Measurements from ENCODE around the gene CNTF.
A peak's percentile ranks its signal among the peaks of the same experiment; 100 is the strongest.

Gene CNTF

GRCh38 chr11:58645854-58646253, 23.4 kb downstream of the CNTF start:
- no peak for DNase-seq

- no peak for DNase-seq
Observed at GRCh38 chr11:58647141-58647699, 24.8 kb downstream of the CNTF start.

DNA sequence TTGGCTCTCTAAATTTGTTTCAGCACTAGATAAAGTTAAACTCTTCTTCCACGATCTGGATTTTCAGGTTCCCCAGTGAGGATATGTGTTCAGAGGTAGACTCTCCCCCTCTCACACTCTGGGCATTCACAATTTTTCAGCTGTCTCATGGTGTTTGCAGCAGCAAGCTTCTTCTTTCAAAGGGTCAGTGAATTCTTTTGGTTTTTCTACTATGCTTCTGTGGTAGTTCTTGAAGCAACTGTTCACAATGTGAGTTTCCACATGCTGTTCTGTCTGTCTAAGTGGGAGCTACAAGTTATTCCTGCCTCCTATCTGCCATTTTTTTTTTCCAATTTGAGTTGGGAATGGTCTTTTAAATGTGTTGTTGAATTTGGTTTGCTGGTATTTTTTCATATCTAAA, 25.4 kb downstream of the CNTF start:
- DNase-seq, result no peak

DNA sequence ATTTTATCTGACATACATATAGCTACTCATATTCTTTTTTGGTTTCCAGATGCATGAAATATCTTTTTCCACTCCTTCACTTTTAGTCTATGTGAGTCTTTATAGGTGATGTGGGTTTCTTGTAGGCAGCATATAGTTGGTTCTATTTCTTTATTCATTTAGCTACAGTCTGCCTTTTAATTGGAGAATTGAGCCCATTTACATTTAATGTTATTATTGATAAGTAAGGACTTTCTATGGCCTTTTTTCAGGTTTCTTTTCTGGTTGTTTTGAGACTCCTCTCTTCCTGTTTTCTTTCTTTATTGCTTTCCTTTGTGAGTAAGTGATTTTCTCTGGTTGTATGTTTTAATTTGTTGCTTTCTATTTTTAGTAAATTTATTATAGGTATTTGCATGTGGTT, 27.2 kb downstream of the CNTF start:
- DNase-seq, result no peak

DNA sequence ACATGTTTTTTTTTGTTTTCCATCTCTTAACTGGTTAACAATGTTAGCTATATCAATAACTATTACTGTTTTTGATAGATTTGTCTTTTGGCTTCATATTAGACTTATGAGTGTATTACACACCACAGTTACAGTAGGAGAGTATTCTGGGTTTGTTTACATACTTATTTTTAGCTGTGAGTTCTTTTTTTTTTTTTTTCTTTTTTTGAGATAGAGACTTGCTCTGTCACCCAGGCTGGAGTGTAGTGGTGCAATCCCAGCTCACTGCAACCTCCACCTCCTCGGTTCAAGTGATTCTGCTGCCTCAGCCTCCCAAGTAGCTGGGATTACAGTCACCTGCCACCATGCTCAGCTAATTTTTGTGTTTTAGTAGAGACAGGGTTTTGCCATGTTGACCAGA, 28.0 kb downstream of the CNTF start:
- DNase-seq, result no peak

- DNase-seq, result no peak
Observed at GRCh38 chr11:58652726-58653280, 30.3 kb downstream of the CNTF start.

DNA sequence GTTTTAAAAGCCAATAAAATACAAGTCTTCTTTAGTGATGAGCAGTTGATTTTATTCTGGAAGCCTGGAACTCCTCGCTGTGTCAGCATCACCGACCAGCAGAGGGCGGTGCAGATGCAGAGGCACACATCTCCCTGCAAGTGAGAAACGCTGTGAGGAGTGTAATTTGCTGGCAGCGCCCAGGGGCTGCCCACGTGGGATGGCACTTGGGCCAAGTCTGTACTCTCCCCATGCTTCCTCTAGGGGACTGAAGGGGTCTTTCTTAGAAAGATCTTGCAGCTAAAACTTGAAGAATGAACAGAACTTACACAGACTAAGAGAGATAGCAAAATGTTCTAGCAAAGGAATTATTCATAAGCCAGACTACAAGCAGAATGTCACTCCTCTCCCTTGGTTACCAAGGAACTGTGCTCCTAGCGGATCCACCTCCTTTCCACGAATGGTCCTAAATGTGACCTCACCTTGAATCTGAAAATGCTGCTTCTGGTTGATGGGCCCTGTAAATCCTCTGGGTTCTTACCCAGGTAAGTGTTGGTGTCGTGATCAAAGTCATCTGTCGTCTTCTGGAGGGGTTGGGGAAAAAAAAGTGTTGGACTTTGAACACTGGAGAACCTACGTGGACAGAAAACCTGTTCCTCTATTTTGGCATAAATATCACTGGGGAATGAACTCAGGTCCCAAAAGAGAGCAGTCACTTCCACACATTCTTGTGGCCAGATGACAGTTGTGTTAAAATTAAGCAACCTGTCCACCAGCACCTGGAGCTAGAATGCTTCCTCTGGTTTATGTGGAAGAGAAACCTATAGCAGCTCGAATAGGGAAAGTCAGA, 31.8 kb downstream of the CNTF start:
- peak; percentile 26 to 75 for DNase-seq

- DNase-seq, result no peak
Observed at GRCh38 chr11:58654908-58655296, 32.4 kb downstream of the CNTF start.

GRCh38 chr11:58656348-58656747, 33.9 kb downstream of the CNTF start:
- no peak for DNase-seq

DNA sequence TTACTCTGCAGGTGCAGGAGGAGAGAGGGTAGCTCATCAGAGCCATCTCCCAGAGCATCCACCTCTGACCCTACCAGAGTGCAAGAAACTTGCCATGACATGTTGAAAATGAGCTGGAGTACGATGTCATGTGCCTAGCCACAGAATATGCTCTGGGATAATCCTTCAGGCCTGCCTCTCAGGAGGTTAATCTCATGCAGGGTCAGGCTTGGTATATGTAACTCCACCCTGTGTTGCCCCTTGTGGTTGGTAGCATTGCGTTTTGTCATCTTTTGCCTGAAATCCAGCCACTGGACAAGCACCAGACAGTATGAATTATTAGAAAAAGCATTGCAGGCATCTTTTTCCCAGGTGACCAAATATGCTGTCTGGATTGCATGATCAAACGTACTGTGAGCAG, 36.2 kb downstream of the CNTF start:
- no peak for DNase-seq

DNA sequence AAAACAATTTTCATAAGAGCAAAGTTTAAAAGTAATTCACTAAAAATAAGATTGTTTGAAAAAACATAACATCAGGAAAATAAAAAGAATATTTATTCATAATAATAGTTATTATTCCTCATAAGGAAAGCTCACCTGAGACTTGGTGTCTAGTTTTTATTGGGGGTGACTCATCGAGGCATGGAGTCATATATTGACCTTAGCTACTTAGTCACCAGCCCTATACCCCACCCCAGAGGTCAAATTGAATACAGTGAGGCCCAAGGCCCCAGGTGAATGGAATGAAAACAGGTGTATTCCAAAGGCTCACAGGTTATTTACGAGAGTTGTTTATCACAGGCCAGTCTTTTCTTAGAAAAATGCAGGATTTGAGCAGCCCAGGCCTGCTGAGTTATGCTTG, 36.9 kb downstream of the CNTF start:
- DNase-seq, result no peak

- no peak for DNase-seq
Observed at GRCh38 chr11:58659910-58660570, 37.6 kb downstream of the CNTF start.

- DNase-seq, result no peak
Observed at GRCh38 chr11:58671983-58672633, 49.6 kb downstream of the CNTF start.

DNA sequence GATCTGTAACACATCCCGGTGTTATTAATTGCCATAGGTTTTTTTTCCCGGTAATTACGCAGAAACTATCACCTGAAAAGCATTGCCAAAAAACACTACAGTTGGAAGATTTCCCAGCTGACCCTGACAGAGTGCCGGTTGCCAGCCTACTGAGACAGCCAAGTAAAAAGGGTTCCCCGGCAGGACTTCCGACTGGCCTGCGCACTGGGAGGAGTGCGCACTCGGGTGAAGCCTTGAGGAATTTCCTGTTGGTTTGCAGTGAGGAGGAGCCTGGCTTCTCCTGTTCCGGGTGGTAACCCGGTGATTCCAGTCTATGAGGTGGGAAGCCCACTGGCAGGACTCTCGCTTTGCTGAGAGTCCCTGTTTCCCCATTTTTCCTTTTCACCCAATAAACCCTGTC, 52.1 kb downstream of the CNTF start:
- no peak for DNase-seq
